Endometrial microvascular endothelial cells (primary cell): Measurements from ENCODE around the gene MAP2K2. TPM values are rescaled to one million over a fixed set of nuclear protein-coding genes. Genes with fewer than 3 reads are reported as not detected.

Source experiments
- total RNA-seq: library from RNA; depleted of rRNA; stranded (reverse); fragments of >200 nt; gene quantifications from one replicate; pipeline ENCODE4 v1.2.3, GENCODE V29; 2015; ENCODE audit errors: inconsistent ontology term

Gene MAP2K2
- total RNA-seq, 1 donor from 2014 or later = 156 TPM

Other genes with a start within 250 kb of the MAP2K2 start
- gene ATCAY, start 243.4 kb downstream of the MAP2K2 start, total RNA-seq = not detected
- gene NMRK2, start 191.1 kb downstream of the MAP2K2 start, total RNA-seq = not detected
- gene DAPK3, start 153.0 kb downstream of the MAP2K2 start, total RNA-seq = 127 TPM
- 2,011 TPM for gene EEF2, start 138.7 kb downstream of the MAP2K2 start, total RNA-seq
- 39.8 TPM for gene PIAS4, start 116.4 kb downstream of the MAP2K2 start, total RNA-seq
- gene ZBTB7A, start 57.2 kb downstream of the MAP2K2 start, total RNA-seq = 28.1 TPM
- gene CREB3L3, start 29.5 kb upstream of the MAP2K2 start, total RNA-seq = not detected
- 23.2 TPM for gene SIRT6, start 58.4 kb upstream of the MAP2K2 start, total RNA-seq
- not detected for gene ANKRD24, start 58.6 kb upstream of the MAP2K2 start, total RNA-seq
- gene EBI3, start 105.4 kb upstream of the MAP2K2 start, total RNA-seq = 1.1 TPM
- gene YJU2, start 123.0 kb upstream of the MAP2K2 start, total RNA-seq = 39.5 TPM
- gene SHD, start 155.1 kb upstream of the MAP2K2 start, total RNA-seq = not detected
- gene TMIGD2, start 178.3 kb upstream of the MAP2K2 start, total RNA-seq = not detected
- 15.1 TPM for gene FSD1, start 180.5 kb upstream of the MAP2K2 start, total RNA-seq
- gene STAP2, start 214.7 kb upstream of the MAP2K2 start, total RNA-seq = 15.0 TPM
- 3.5 TPM for gene MPND, start 219.4 kb upstream of the MAP2K2 start, total RNA-seq